Measurements from ENCODE around the gene TPGS1.

The TPGS1 gene

GRCh38 chr19:496112-496665 lies 11.1 kb upstream of the TPGS1 start, which contains the start of gene MADCAM1:
Gene MADCAM1, plus strand, starts transcription at chr19:496486. Its CDS starts 14 bp downstream, at chr19:496500.
- no peak for DNase-seq

- no peak for DNase-seq
Observed at GRCh38 chr19:496986-497385, 10.3 kb upstream of the TPGS1 start.

GRCh38 chr19:497491-497868 lies 9.8 kb upstream of the TPGS1 start:
- no peak for DNase-seq

- DNase-seq, result no peak
Observed at GRCh38 chr19:497869-498510, 9.3 kb upstream of the TPGS1 start.

GRCh38 chr19:498511-498891 lies 8.8 kb upstream of the TPGS1 start:
- DNase-seq, result no peak

- no peak for DNase-seq
Observed at GRCh38 chr19:498977-499623, 8.2 kb upstream of the TPGS1 start.

- no peak for DNase-seq
Observed at GRCh38 chr19:501646-502045, 5.7 kb upstream of the TPGS1 start.

- no peak for DNase-seq
Observed at GRCh38 chr19:504616-505015, 2.7 kb upstream of the TPGS1 start.

- peak; percentile 100 for DNase-seq
Observed at GRCh38 chr19:506404-507285, 652 bp upstream of the TPGS1 start.

GRCh38 chr19:508204-509150 lies 1.2 kb downstream of the TPGS1 start:
- DNase-seq, result no peak

GRCh38 chr19:510606-511100 lies 3.4 kb downstream of the TPGS1 start:
- DNase-seq, result peak; percentile 96

- peak; percentile 66 for DNase-seq
Observed at GRCh38 chr19:511101-511851, 4.0 kb downstream of the TPGS1 start.

GRCh38 chr19:512547-513365 lies 5.5 kb downstream of the TPGS1 start:
- no peak for DNase-seq

GRCh38 chr19:513368-514165 lies 6.3 kb downstream of the TPGS1 start:
- DNase-seq, result no peak

GRCh38 chr19:514166-514663 lies 6.9 kb downstream of the TPGS1 start:
- DNase-seq, result no peak

- no peak for DNase-seq
Observed at GRCh38 chr19:517721-518597, 10.7 kb downstream of the TPGS1 start.

GRCh38 chr19:518598-519231 lies 11.4 kb downstream of the TPGS1 start:
- DNase-seq, result no peak

- no peak for DNase-seq
Observed at GRCh38 chr19:519449-519865, 12.2 kb downstream of the TPGS1 start.

Data from MV-4-11 (cell line).